ENCODE data around the gene TMEM158. TPM values are rescaled to one million over a fixed set of nuclear protein-coding genes. Genes with fewer than 3 reads are reported as not detected.

TMEM158 gene
- total and polyA plus RNA-seq, 9 donors = 0.98 to 3.7 (median 2.2) TPM

DNA sequence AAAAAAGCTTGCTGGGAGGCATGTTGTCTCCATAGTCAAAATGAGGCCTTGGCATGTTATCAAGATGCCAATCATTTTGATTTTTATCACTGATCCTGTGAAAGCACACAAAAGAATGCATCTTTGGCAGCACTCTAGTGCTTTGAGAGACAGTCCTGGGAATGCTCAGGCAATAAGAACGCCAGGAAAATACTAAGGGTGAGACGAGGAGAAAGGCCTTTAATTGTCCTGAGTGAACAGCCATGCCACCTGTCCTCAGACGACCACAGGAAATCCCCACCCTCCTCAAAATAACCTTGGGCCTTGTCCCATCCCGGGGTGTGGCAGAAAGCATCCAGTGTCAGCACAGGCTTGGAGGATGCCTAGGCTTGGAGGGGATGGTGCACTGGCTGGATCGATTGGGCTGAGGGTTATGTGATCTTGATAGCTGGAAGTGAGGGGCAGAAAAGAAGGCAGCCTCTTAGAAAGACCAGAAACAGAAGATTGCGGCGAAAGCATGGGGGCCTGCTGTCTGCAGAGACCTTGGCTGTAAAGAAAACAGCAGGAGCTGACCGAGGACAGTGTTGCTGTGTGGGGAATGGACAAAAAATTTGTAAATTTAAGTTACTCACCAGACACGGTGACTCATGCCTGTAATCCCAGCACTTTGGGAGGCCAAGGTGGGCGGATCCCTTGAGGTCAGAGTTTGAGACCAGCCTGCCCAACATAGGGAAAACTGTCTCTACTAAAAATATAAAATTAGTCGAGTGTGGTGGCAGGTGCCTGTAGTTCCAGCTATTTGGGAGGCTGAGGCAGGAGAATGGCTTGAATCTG lies 7.3 kb downstream of the TMEM158 start:
- Histone ChIP-seq H3K9me3 (replicated peaks; ENCODE audit: control insufficient read depth, low read depth, low read length) (no peaks in the 10 kb centered on the region), H3K36me3 (ENCODE audit: control insufficient read depth, insufficient read depth, low read length) (no peaks in the 10 kb centered on the region), H3K4me3 (ENCODE audit: low read length) (no peak overlapping the region), H3K27ac (ENCODE audit: low read length) (peak overlapping the region; percentile 13), H3K27me3 (ENCODE audit: control insufficient read depth, insufficient read depth, low read length) (peaks cover 24% of the 10 kb centered on the region), H3K4me1 (ENCODE audit: control insufficient read depth, insufficient read depth, low read length) (peaks cover 6% of the 10 kb centered on the region)
- DNase-seq = peak; percentile 14
- WGBS (ENCODE audit: insufficient coverage) = 73% methylated on average over 4 of the region's 11 CpGs

DNA sequence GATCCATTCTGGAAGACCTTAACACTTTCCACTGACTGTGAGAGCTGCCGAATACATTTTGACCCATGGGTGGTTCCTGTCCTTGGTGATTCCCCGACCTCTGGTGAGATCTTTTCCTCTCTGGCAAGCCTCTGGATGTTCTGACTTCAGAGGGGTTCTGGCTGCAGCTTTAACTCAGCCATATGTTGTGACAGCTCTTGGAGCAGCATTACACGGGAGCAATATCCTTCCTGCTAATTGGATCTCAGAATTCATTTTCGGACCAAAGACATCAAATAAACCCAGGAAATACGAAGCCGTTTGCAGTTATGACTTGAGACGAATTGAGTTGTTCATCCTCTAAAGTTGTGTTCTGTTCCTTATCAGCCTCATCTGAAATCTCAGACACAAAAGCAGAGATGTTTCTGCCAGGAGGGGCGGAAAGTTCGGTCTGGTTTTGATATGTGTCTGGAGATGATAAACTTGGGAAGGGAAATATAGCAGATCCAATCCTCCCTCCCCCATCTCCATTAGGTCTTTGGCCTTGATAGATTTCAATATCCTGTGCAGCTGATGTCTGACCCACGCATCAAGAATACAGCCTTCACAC lies 10.0 kb downstream of the TMEM158 start:
- Histone ChIP-seq H3K9me3 (replicated peaks; ENCODE audit: control insufficient read depth, low read depth, low read length) (no peaks in the 10 kb centered on the region), H3K4me3 (ENCODE audit: low read length) (no peak overlapping the region), H3K36me3 (ENCODE audit: control insufficient read depth, insufficient read depth, low read length) (no peaks in the 10 kb centered on the region), H3K27ac (ENCODE audit: low read length) (no peak overlapping the region), H3K4me1 (ENCODE audit: control insufficient read depth, insufficient read depth, low read length) (peaks cover 6% of the 10 kb centered on the region), H3K27me3 (ENCODE audit: control insufficient read depth, insufficient read depth, low read length) (peaks cover 7% of the 10 kb centered on the region)
- WGBS (ENCODE audit: insufficient coverage) = 44% methylated on average over 7 of the region's 10 CpGs
- no peak for DNase-seq

DNA sequence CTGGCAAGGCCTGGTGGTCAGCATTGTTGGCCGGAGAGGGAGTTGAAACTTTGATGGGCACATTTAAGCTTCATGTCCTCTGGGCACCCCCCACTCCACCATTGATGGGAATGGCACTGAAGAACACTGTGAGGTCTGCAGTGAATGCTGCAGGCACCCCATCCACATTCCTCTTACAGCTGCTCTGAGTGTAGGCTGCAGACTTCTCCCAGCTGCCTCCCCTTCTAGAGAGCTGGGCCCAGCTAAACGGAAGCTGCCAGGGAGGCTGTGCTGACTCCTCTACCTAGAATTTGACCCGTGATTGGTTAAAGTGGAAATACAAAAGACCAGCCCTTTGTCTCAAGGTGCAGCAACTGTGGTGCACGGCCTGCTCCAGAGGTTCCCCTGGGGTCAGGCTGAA lies 10.6 kb downstream of the TMEM158 start:
- no peak for DNase-seq
- WGBS (ENCODE audit: insufficient coverage) = 51% methylated on average over 2 of the region's 4 CpGs
- H3K27ac ChIP-seq (ENCODE audit: low read length) = no peak overlapping the region
- peaks cover 7% of the 10 kb centered on the region for H3K4me1 ChIP-seq (ENCODE audit: control insufficient read depth, insufficient read depth, low read length)
- no peaks in the 10 kb centered on the region for H3K9me3 ChIP-seq (replicated peaks; ENCODE audit: control insufficient read depth, low read depth, low read length)
- no peak overlapping the region for H3K4me3 ChIP-seq (ENCODE audit: low read length)
- no peaks in the 10 kb centered on the region for H3K36me3 ChIP-seq (ENCODE audit: control insufficient read depth, insufficient read depth, low read length)
- H3K27me3 ChIP-seq (ENCODE audit: control insufficient read depth, insufficient read depth, low read length) = peaks cover 7% of the 10 kb centered on the region

DNA sequence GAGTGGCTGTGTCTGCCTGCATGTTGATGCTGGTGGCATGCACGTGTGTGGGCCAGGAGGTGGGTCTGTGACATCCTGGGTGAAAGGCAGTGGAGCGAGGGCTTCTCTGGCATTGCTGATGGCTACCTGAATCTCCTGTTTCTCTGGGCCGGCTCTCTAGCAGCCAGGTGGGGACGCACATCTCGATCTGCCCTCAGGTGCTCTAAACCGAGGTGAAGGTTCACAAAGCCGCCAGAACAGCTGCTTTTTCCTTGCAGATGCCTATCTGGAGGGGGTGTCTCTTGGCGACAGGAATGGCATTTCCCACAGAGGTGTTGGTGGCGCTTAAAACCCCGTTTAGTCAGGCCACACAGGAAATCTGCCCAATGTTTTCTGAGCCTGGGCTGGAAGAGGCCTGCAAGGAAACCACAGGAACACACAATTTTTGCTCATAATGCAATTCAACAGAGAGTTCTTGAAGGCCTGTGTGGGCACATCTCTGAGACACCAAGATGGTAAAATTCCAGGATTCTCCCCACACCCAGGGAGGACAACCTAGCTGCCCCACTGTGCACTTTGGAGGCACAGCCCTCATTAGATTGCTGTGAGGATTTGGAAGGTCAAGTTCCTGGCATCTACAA lies 11.9 kb downstream of the TMEM158 start:
- Histone ChIP-seq H3K27ac (ENCODE audit: low read length) (no peak overlapping the region), H3K9me3 (replicated peaks; ENCODE audit: control insufficient read depth, low read depth, low read length) (no peaks in the 10 kb centered on the region), H3K4me1 (ENCODE audit: control insufficient read depth, insufficient read depth, low read length) (peaks cover 13% of the 10 kb centered on the region), H3K4me3 (ENCODE audit: low read length) (no peak overlapping the region), H3K27me3 (ENCODE audit: control insufficient read depth, insufficient read depth, low read length) (peaks cover 6% of the 10 kb centered on the region), H3K36me3 (ENCODE audit: control insufficient read depth, insufficient read depth, low read length) (no peaks in the 10 kb centered on the region)
- no peak for DNase-seq
- 61% methylated on average over 10 of the region's 10 CpGs for whole genome bisulfite sequencing (ENCODE audit: insufficient coverage)

DNA sequence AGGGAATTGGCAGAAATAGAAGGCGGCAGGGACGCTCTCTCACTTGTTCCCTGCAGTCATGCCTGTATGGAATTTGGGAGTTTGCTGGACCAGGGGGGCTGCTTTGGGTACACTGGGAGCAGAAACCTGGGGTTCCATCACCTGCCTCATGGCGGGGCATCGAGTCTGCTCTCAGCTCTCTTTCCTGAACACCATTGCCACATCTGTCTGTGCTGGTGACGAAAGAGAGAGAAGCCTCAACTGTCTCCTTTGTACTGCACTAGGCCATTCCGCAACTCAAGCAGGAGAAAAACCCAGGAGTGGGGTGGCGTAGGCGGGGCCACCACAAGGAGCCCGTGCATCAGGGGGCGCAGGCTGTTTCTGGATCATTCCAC lies 14.0 kb downstream of the TMEM158 start:
- DNase-seq = no peak
- no peak overlapping the region for H3K27ac ChIP-seq (ENCODE audit: low read length)
- H3K9me3 ChIP-seq (replicated peaks; ENCODE audit: control insufficient read depth, low read depth, low read length) = no peaks in the 10 kb centered on the region
- H3K36me3 ChIP-seq (ENCODE audit: control insufficient read depth, insufficient read depth, low read length) = no peaks in the 10 kb centered on the region
- 73% methylated on average over 6 of the region's 10 CpGs for WGBS (ENCODE audit: insufficient coverage)
- peaks cover 7% of the 10 kb centered on the region for H3K4me1 ChIP-seq (ENCODE audit: control insufficient read depth, insufficient read depth, low read length)
- no peak overlapping the region for H3K4me3 ChIP-seq (ENCODE audit: low read length)
- peaks cover 6% of the 10 kb centered on the region for H3K27me3 ChIP-seq (ENCODE audit: control insufficient read depth, insufficient read depth, low read length)

DNA sequence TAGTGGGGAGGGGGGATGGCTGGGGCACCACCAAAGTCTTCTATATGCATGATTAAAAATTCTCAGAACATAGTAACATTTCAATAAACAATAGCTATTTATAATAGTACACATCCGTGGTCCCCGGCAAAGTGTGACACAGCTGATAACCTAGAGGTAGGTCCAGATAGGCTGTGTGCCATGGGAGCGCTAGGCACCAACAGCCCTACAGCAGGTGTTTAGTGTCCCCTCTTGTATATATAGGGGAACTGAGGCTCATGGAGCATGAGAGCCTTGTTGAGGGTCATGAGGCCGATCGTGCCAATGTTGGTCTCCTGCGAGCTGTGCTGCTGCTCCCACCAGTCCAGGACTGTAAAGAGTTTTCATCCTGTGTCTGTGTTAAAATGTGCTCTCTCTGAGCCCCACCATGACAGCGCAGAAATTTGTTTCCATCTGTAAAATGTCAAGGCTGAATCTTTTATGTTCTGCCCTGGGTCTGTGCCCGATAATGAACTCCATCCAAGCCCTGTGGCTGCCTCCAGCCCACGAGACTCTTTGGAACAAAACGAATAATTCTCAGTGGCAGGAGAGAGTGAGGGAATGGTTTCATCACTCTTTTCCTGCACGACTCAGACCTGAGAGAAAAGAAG lies 14.5 kb downstream of the TMEM158 start:
- Histone ChIP-seq H3K27me3 (ENCODE audit: control insufficient read depth, insufficient read depth, low read length) (peaks cover 6% of the 10 kb centered on the region), H3K4me1 (ENCODE audit: control insufficient read depth, insufficient read depth, low read length) (peaks cover 7% of the 10 kb centered on the region), H3K4me3 (ENCODE audit: low read length) (no peak overlapping the region), H3K36me3 (ENCODE audit: control insufficient read depth, insufficient read depth, low read length) (no peaks in the 10 kb centered on the region), H3K27ac (ENCODE audit: low read length) (no peak overlapping the region), H3K9me3 (replicated peaks; ENCODE audit: control insufficient read depth, low read depth, low read length) (no peaks in the 10 kb centered on the region)
- 43% methylated on average over 5 of the region's 11 CpGs for WGBS (ENCODE audit: insufficient coverage)
- DNase-seq = peak; percentile 68

DNA sequence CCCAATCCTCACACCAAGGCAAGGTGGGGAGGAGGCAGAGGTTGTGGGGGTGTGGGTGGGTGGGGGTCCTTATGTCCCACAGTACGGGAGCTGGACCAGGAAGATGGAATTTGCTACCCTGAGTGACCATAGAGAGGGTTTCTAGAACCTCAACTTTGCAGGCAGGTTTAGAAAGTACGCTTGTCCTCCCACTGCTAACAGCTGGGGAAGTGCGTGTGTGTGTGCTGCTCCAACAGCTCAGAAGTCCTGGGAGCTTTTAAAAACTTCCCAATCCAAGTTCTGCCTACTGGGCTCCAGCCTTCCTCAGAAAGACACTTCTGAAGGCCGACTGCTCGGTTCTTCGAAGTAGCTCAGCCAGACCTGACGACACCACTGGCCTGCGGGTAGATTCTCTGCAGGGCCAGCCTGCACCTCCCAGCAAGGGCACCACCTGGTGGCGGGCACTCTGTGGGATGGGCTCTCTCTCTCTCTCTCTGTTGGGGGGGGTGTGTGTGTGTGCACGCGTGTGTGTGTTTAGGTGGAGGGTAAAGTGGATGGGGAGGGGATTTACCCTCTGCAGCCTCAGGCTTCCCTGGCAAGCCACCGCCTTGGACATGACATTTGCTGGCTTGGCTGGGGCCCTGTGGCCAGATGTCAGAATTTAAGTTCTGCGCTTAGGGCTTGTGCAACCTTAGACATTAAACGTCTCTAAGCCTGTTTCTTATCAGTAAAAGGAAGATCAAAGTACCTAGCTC lies 15.6 kb downstream of the TMEM158 start:
- no peak overlapping the region for H3K27ac ChIP-seq (ENCODE audit: low read length)
- 6% methylated on average over 6 of the region's 14 CpGs for WGBS (ENCODE audit: insufficient coverage)
- peak; percentile 72 for DNase-seq
- H3K4me1 ChIP-seq (ENCODE audit: control insufficient read depth, insufficient read depth, low read length) = peaks cover 7% of the 10 kb centered on the region
- no peak overlapping the region for H3K4me3 ChIP-seq (ENCODE audit: low read length)
- no peaks in the 10 kb centered on the region for H3K36me3 ChIP-seq (ENCODE audit: control insufficient read depth, insufficient read depth, low read length)
- H3K27me3 ChIP-seq (ENCODE audit: control insufficient read depth, insufficient read depth, low read length) = peaks cover 6% of the 10 kb centered on the region
- no peaks in the 10 kb centered on the region for H3K9me3 ChIP-seq (replicated peaks; ENCODE audit: control insufficient read depth, low read depth, low read length)

DNA sequence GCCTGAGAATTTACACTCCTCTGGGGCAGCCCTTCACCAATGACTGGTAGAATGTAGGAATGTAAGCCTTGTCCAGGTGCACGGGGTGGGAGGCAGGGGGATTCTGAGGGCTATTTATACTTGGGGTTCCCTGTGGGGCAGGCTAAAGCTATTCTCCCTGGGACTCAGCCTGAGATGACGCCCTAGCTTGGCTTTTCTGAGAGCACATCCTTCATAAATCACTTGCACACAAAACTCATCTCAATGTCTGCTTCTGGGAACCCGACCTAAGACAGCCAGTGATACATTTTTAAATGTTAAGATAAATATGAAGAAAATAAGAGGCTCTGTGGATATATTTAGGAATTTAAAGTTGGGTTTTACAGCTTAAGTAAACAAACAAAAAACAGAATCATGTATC lies 16.6 kb downstream of the TMEM158 start:
- Histone ChIP-seq H3K4me1 (ENCODE audit: control insufficient read depth, insufficient read depth, low read length) (peaks cover 7% of the 10 kb centered on the region), H3K27ac (ENCODE audit: low read length) (no peak overlapping the region), H3K36me3 (ENCODE audit: control insufficient read depth, insufficient read depth, low read length) (no peaks in the 10 kb centered on the region), H3K27me3 (ENCODE audit: control insufficient read depth, insufficient read depth, low read length) (peaks cover 6% of the 10 kb centered on the region), H3K9me3 (replicated peaks; ENCODE audit: control insufficient read depth, low read depth, low read length) (no peaks in the 10 kb centered on the region), H3K4me3 (ENCODE audit: low read length) (no peak overlapping the region)
- 57% methylated on average over 1 of the region's 3 CpGs for WGBS (ENCODE audit: insufficient coverage)
- no peak for DNase-seq

DNA sequence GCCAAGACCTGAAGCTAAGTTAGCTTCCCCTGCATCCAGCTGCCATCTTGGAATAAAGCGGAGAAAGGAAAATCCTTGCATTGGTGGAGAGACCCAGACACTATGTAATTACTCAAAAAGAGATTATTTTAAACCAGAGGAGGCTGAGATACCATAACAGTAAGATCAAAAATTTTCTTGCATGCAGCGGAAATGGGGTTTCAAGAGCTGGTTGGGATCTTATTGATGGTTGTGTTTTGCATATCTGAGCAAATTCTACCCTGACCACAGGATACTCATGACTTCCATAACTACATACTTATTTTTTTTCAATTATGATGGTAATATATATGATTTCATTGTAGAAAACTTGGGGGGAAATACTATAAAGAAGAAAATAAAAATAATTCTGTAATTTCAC lies 17.5 kb downstream of the TMEM158 start:
- peaks cover 4% of the 10 kb centered on the region for H3K27me3 ChIP-seq (ENCODE audit: control insufficient read depth, insufficient read depth, low read length)
- peaks cover 7% of the 10 kb centered on the region for H3K4me1 ChIP-seq (ENCODE audit: control insufficient read depth, insufficient read depth, low read length)
- no peaks in the 10 kb centered on the region for H3K9me3 ChIP-seq (replicated peaks; ENCODE audit: control insufficient read depth, low read depth, low read length)
- H3K36me3 ChIP-seq (ENCODE audit: control insufficient read depth, insufficient read depth, low read length) = no peaks in the 10 kb centered on the region
- H3K4me3 ChIP-seq (ENCODE audit: low read length) = no peak overlapping the region
- no peak for DNase-seq
- WGBS (ENCODE audit: insufficient coverage) = no CpG with 5 or more reads among the region's 2 CpGs
- no peak overlapping the region for H3K27ac ChIP-seq (ENCODE audit: low read length)
